RWPE2 (cell line): ENCODE results near the gene NOXO1.
"Not testable (repeated sequence)": the region's sequence is repeated elsewhere in the genome, so short reads cannot be mapped to it uniquely, and the experiment has no call there.

Experiments
- ATAC-seq: fragments of 200-7000 bp; cut with Tn5 transposase; 3 replicates; pipeline ENCODE4 v1.9.1; 2021; ENCODE audit warnings: low read depth
- DNase-seq: peaks from one replicate; pipeline ENCODE4 v3.0.0-alpha.2; 2020; ENCODE audit warnings: low spot score
- H3K27ac ChIP-seq: fragments of 450-650 bp; 2 replicates; pipeline ENCODE4 v1.5.1; 2017; ENCODE audit warnings: mild to moderate bottlenecking; ENCODE audit not compliant: poor library complexity, severe bottlenecking
- H3K27me3 ChIP-seq: fragments of 250-450 bp; sonication (Bioruptor Pico); 2 replicates; pipeline ENCODE4 v1.5.1; 2021; ENCODE audit warnings: mild to moderate bottlenecking, moderate library complexity; ENCODE audit not compliant: insufficient read depth, poor library complexity, severe bottlenecking
- H3K36me3 ChIP-seq: fragments of 250-450 bp; sonication (Bioruptor Pico); 2 replicates; pipeline ENCODE4 v1.5.1; 2020; ENCODE audit warnings: low read depth, mild to moderate bottlenecking, moderate library complexity
- H3K4me1 ChIP-seq: fragments of 250-450 bp; sonication (Bioruptor Pico); 2 replicates; pipeline ENCODE4 v1.5.1; 2021; ENCODE audit warnings: mild to moderate bottlenecking, moderate library complexity; ENCODE audit not compliant: insufficient read depth, poor library complexity, severe bottlenecking
- H3K4me3 ChIP-seq: fragments of 250-450 bp; sonication (Bioruptor Pico); 2 replicates; pipeline ENCODE4 v1.5.1; 2021; ENCODE audit warnings: mild to moderate bottlenecking, moderate library complexity; ENCODE audit not compliant: severe bottlenecking
- H3K9me3 ChIP-seq: fragments of 250-450 bp; sonication (Bioruptor Pico); 2 replicates; pipeline ENCODE4 v1.5.1; 2021; ENCODE audit warnings: mild to moderate bottlenecking, moderate library complexity; ENCODE audit not compliant: severe bottlenecking
- TF ChIP-seq, protein P1 (sequence below): fragments of 450-650 bp; IDR thresholded peaks from one replicate; pipeline ENCODE4 v1.5.1; 2017; ENCODE audit warnings: mild to moderate bottlenecking, moderate library complexity; ENCODE audit not compliant: poor library complexity, severe bottlenecking

Gene NOXO1

DNA sequence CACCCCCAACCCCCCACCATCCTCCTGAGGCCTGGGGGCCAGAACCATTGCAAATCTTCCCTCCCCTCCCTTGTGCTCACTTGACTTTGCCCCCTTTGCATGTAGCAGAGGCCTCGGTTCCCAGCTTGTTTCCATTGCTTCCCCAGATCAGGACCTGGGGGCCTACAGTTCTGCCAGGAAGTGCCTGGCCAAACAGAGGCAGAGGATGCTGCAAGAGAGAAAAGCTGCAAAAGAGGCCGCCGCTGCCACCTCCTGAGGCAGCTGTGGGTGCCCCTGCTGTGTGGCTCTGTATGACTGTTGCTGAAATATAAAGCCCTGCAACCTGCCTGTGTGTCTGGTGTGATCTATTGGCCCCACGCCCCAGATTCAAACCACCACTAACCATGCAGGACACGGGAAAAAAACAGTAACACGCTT lies 19.6 kb downstream of the NOXO1 start:
- DNase-seq: peak; percentile 59
- H3K27ac ChIP-seq: peak overlapping the region; percentile 93
- H3K9me3 ChIP-seq: no peaks in the 10 kb centered on the region

DNA sequence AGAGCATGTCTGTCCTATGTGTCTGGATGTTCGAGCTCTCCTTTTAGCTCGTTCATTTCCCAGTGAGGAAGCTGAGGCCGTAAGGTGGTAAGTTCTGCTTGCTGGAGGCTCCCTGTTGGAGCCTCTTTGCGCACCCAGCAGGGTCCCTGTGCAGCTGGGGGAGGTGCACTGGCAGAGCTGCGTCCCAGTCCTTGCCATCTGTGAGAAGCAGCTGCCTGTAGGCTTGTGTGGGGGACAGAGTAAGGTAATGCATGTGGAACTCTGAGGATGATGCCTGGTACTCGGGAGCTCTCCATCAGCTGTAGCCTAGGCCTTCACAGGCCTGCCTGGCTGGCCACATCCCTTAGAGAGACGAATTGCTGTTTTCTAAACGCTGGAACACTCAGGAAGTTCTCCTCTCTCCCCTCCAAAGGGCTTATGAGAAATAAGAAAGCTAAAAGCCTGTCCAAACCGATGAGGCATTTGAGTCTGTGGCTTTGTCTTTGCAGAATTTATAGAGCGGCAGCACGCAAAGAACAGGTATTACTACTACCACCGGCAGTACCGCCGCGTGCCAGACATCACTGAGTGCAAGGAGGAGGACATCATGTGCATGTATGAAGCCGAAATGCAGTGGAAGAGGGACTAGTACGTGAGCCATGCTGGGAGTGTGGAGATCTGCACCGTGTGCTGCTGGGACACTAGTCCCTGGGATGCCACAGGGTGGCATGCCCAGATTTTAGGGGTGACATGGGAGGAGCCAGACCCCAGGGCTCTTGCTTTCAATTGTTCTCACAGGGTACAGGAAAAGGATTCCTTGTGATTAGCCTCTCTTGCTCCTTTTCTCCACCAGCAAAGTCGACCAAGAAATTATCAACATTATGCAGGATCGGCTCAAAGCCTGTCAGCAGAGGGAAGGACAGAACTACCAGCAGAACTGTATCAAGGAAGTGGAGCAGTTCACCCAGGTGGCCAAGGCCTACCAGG lies 20.3 kb downstream of the NOXO1 start:
- DNase-seq (peak; percentile 65), ATAC-seq (peak; percentile 39)
- Histone ChIP-seq H3K36me3 (peaks cover 38% of the 10 kb centered on the region), H3K4me3 (peak overlapping the region; percentile 58), H3K27ac (peak overlapping the region; percentile 93), H3K4me1 (peaks cover 14% of the 10 kb centered on the region), H3K27me3 (no peaks in the 10 kb centered on the region), H3K9me3 (no peaks in the 10 kb centered on the region)
- TF ChIP-seq, protein P1, sequence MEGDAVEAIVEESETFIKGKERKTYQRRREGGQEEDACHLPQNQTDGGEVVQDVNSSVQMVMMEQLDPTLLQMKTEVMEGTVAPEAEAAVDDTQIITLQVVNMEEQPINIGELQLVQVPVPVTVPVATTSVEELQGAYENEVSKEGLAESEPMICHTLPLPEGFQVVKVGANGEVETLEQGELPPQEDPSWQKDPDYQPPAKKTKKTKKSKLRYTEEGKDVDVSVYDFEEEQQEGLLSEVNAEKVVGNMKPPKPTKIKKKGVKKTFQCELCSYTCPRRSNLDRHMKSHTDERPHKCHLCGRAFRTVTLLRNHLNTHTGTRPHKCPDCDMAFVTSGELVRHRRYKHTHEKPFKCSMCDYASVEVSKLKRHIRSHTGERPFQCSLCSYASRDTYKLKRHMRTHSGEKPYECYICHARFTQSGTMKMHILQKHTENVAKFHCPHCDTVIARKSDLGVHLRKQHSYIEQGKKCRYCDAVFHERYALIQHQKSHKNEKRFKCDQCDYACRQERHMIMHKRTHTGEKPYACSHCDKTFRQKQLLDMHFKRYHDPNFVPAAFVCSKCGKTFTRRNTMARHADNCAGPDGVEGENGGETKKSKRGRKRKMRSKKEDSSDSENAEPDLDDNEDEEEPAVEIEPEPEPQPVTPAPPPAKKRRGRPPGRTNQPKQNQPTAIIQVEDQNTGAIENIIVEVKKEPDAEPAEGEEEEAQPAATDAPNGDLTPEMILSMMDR: no peak

More for the DNA sequence above, 19.6 kb downstream of the NOXO1 start:
- Histone ChIP-seq H3K4me3 (no peak overlapping the region), H3K36me3 (peaks cover 38% of the 10 kb centered on the region), H3K27me3 (no peaks in the 10 kb centered on the region), H3K4me1 (peaks cover 14% of the 10 kb centered on the region)
- TF ChIP-seq, protein P1: no peak
- peak; percentile 0; the same call in 2 of the 3 replicates for ATAC-seq

DNA sequence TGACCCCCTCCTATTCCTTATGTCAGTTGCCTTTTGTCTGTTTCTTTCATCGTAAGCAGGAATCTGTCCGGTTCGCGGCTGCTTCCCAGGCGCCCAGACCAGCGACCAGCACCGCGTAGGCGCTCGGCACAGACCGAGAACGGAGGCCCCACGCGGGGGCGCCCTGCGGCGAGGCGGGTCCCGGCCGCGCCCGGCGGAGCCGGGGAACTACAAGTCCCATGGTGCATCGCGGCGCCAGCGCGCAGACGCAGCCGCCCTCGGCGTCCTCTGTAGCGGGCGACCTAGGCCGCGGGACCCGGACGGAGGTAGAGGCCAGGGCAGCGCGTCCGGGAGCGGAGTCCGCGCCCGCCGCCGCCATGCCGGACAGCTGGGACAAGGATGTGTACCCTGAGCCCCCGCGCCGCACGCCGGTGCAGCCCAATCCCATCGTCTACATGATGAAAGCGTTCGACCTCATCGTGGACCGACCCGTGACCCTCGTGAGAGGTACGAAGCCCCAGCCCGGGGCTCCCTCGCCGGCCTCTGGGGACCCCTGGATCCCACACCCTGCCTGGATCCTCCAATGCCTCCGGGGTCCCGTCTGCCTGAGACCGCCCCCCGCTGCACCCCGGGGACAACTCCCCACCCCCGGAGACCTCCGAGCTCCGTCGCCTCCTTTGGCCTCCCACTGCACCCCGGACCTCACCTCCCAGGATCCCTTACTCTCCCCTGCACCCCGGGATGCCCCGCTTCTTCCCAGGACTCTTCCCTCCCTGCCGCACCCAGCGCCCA lies 21.8 kb downstream of the NOXO1 start, which contains the start of gene NDUFB10:
Gene NDUFB10 (plus strand): TSS at position 270 of the 771 bp plus-strand sequence. CDS start 87 bp downstream, at position 357.
- Histone ChIP-seq H3K27ac (peak within 1 kb of the TSS; percentile 93), H3K4me3 (peak within 1 kb of the TSS; percentile 58), H3K9me3 (no peaks in the 10 kb centered on the region), H3K36me3 (peaks cover 33% of the 10 kb centered on the region), H3K4me1 (peaks cover 14% of the 10 kb centered on the region), H3K27me3 (no peaks in the 10 kb centered on the region)
- ATAC-seq (peak; percentile 66), DNase-seq (peak; percentile 91)
- TF ChIP-seq, protein P1: peak; percentile 94

DNA sequence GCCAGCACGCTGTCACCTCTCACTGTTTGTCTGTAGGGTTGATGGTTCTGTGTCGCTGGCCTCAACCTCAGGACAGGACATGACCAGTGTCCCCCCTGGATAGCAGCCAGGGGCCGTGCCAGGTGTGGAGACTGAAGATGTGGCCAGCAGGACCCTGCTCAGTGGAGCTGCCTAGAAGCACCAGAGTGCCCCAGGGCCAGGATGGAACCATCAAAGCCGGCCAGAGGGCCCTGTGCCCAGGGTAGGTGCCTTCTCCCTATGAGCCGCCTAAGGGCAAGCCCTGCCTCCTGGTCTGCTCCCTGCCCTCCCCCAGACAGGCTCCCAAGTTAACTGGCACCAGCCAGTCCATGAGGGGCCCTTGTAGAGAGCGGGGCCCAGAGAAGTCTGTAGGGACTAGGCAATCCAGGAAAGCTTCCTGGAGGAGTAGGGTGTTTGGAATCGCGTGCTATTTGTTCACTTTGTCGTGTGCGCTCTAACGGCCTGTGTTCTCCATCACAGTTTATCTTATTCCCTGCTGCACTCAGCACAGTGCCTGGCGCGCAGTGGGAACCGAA lies 22.5 kb downstream of the NOXO1 start:
- no peak for ATAC-seq
- peak overlapping the region; percentile 93 for H3K27ac ChIP-seq
- peak overlapping the region; percentile 58 for H3K4me3 ChIP-seq
- H3K27me3 ChIP-seq: no peaks in the 10 kb centered on the region
- peaks cover 27% of the 10 kb centered on the region for H3K36me3 ChIP-seq
- peaks cover 14% of the 10 kb centered on the region for H3K4me1 ChIP-seq
- peak; percentile 51 for DNase-seq
- TF ChIP-seq, protein P1: no peak
- H3K9me3 ChIP-seq: no peaks in the 10 kb centered on the region

DNA sequence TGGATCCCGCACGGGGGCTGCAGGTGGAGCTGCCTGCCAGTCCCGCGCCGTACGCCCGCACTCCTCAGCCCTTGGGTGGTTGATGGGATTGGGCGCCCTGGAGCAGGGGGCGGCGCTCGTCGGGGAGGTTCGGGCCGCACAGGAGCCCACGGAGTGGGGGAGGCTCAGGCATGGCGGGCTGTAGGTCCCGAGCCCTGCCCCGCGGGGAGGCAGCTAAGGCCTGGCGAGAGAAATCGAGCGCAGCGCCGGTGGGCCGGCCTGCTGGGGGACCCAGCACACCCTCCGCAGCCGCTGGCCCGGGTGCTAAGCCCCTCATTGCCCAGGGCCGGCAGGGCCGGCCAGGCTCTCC lies 23.2 kb downstream of the NOXO1 start:
- peak; percentile 33 for DNase-seq
- peaks cover 20% of the 10 kb centered on the region for H3K36me3 ChIP-seq
- not testable (repeated sequence) for H3K4me3 ChIP-seq, H3K27me3 ChIP-seq, ATAC-seq, H3K9me3 ChIP-seq, H3K27ac ChIP-seq
- peaks cover 14% of the 10 kb centered on the region for H3K4me1 ChIP-seq

DNA sequence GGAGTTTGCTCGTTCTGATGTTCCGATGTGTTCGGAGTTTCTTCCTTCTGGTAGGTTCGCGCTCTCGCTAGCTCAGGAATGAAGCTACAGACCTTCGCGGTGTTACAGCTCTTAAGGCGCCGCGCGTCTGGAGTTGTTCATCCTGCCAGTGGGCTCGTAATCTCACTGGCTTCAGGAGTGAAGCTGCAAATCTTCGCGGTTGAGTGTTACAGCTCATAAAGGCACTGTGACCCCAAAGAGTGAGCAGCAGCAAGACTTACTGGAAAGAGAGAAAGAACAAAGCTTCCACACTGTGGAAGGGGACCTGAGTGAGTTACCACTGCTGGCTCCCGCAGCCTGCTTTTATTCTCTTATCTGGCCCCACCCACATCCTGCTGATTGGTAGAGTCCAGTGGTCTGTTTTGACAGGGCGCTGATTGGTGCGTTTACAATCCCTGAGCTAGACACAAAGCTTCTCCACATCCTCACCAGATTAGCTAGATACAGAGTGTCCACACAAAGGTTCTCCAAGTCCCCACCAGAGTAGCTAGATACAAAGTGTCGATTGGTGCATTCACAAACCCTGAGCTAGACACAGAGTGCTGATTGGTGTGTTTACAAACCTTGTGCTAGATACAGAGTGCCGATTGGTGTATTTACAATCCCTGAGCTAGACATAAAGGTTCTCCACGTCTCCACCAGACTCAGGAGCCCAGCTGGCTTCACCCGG lies 23.7 kb downstream of the NOXO1 start:
- H3K4me1 ChIP-seq, H3K9me3 ChIP-seq, ATAC-seq, H3K27ac ChIP-seq, H3K27me3 ChIP-seq, H3K4me3 ChIP-seq: not testable (repeated sequence)
- peaks cover 15% of the 10 kb centered on the region for H3K36me3 ChIP-seq
- peak; percentile 49 for DNase-seq
